GM12892 (cell line): Measurements from ENCODE around the gene NSF.
"Not testable (repeated sequence)": the region's sequence is repeated elsewhere in the genome, so short reads cannot be mapped to it uniquely, and the experiment has no call there.

Experiments
- POLR2A ChIP-seq: IDR thresholded peaks from 2 replicates; pipeline ENCODE4 v1.6.1; 2011; ENCODE audit warnings: low read depth, low read length, control low read depth
- POLR2AphosphoS5 ChIP-seq: IDR thresholded peaks from 2 replicates; pipeline ENCODE4 v1.6.1; 2011; ENCODE audit warnings: low read depth, low read length, control low read depth

GRCh38 chr17:46600767-46601166 lies 10.3 kb downstream of the NSF start:
- TF ChIP-seq POLR2AphosphoS5, POLR2A: not testable (repeated sequence)
